ELF-1 (cell line): Measurements from ENCODE around the gene TRAPPC4.

Source experiments
- DNase-seq: peaks from one replicate; pipeline ENCODE4 v3.0.0-alpha.2; 2016; ENCODE audit warnings: low read depth, low spot score

The TRAPPC4 gene

DNA sequence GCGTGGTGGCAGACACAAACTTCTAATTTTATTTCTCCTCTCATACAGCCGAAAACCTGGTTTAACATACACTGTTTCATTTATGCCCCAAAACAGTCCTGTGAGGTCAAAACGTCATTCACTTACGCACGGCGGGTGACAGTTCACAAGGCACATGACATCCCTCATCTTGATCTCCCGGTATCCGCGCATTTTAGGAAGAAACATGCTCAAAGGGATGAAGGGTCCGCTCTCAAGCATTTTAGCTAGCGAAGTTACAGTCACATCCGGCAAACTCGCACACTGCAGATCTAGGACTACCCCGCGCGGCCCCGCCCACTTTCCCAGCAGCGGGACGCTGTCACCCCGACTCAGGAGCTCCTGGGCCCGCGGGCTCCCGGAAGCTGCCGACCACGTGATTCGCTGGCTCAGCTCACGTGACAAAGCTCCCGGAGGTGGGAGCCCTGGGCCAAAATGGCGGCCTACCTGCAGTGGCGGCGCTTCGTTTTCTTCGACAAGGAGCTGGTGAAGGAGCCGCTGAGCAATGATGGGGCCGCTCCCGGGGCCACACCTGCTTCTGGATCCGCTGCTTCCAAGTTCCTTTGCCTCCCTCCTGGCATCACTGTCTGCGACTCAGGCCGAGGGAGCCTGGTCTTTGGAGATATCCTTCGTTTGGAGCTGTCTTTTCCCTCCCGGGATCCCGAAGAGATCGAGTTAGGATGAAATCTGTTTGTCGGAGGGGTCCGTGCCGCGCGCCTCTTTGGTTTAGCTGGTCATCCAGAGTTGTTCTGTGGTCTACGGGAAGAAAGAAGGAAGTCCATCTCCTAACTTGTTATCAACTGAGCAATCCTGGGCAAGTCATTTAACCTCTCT is 49.0 kb downstream of the TRAPPC4 start, which contains the start of gene VPS11:
TSS of gene VPS11 (plus strand) at position 448 of the 852 bp plus-strand sequence. CDS start at position 454, 6 bp downstream.
- DNase-seq, result peak; percentile 96
